Liver (tissue), 9 donors: ENCODE data around the gene NXT1. TPM values are rescaled to one million over a fixed set of nuclear protein-coding genes. Genes with fewer than 3 reads are reported as not detected.

Experiments used
- DNase-seq: peaks from one replicate; pipeline ENCODE4 v3.0.0-alpha.2; 2017; ENCODE audit warnings: low spot score
- H3K27ac ChIP-seq, 2 donors: one replicate each; pipeline ENCODE4 v1.7.0; 2013; ENCODE audit warnings: inconsistent platforms in 2 of 2, low read length in 2 of 2, control low read depth in 1 of 2, low read depth in 1 of 2, mild to moderate bottlenecking in 1 of 2
- H3K27me3 ChIP-seq, 4 donors: one replicate each; pipeline versions ENCODE4 v1.6.1 to v1.7.0; 2013; ENCODE audit warnings: low read length in 3 of 4, inconsistent platforms in 1 of 4, mild to moderate bottlenecking in 1 of 4, moderate library complexity in 1 of 4; ENCODE audit not compliant: control insufficient read depth in 4 of 4, insufficient read depth in 4 of 4
- H3K36me3 ChIP-seq, 4 donors: one replicate each; pipeline versions ENCODE4 v1.6.1 to v1.7.0; 2013; ENCODE audit warnings: low read length in 3 of 4, mild to moderate bottlenecking in 3 of 4, low read depth in 1 of 4, moderate library complexity in 1 of 4; ENCODE audit not compliant: control insufficient read depth in 4 of 4, insufficient read depth in 3 of 4
- H3K4me1 ChIP-seq, 4 donors: one replicate each; pipeline versions ENCODE4 v1.6.1 to v1.7.0; 2013; ENCODE audit warnings: low read length in 3 of 4, mild to moderate bottlenecking in 3 of 4, moderate library complexity in 1 of 4; ENCODE audit not compliant: control insufficient read depth in 4 of 4, insufficient read depth in 4 of 4
- H3K4me3 ChIP-seq, 3 donors: one replicate each; pipeline versions ENCODE4 v1.6.1 to v1.7.0; 2013; ENCODE audit warnings: low read length in 3 of 3, control low read depth in 1 of 3, low read depth in 1 of 3, mild to moderate bottlenecking in 1 of 3
- H3K9ac ChIP-seq, 2 donors: one replicate each; pipeline ENCODE4 v1.7.0; 2013; ENCODE audit warnings: low read length in 2 of 2, mild to moderate bottlenecking in 2 of 2, moderate library complexity in 2 of 2, control low read depth in 1 of 2, low read depth in 1 of 2
- H3K9me3 ChIP-seq, 4 donors: one replicate each; pipeline versions ENCODE4 v1.6.1 to v1.7.0; 2013; ENCODE audit warnings: low read length in 3 of 4; ENCODE audit not compliant: control insufficient read depth in 4 of 4
- ATF3 ChIP-seq: IDR thresholded peaks from 2 replicates; pipeline ENCODE4 v1.6.1; 2016; ENCODE audit warnings: antibody characterized with exemption
- CTCF ChIP-seq: fragments of 150-350 bp; IDR thresholded peaks from 2 replicates; pipeline ENCODE4 v1.5.1; 2017; ENCODE audit warnings: improper control_type of control experiment, low read depth, low read length; ENCODE audit not compliant: missing input control
- EGR1 ChIP-seq, 2 donors: IDR thresholded peaks; 2 replicates each; pipeline ENCODE4 v1.6.1; 2016 to 2018; ENCODE audit warnings: antibody characterized with exemption in 2 of 2, low read depth in 2 of 2
- FOXA1 ChIP-seq: IDR thresholded peaks from 2 replicates; pipeline ENCODE4 v1.6.1; 2016; ENCODE audit warnings: antibody characterized with exemption
- HNF4A ChIP-seq, 2 donors: conservative IDR thresholded peaks; 2 replicates each; pipeline ENCODE4 v1.6.1; 2016; ENCODE audit warnings: antibody characterized with exemption in 2 of 2, mild to moderate bottlenecking in 2 of 2
- HNF4G ChIP-seq: IDR thresholded peaks from 2 replicates; pipeline ENCODE4 v1.6.1; 2016; ENCODE audit warnings: antibody characterized with exemption
- JUND ChIP-seq, 2 donors: IDR thresholded peaks; 2 replicates each; pipeline ENCODE4 v1.6.1; 2016; ENCODE audit warnings: antibody characterized with exemption in 2 of 2
- NR2F2 ChIP-seq: IDR thresholded peaks from 2 replicates; pipeline ENCODE4 v1.6.1; 2016; ENCODE audit warnings: antibody characterized with exemption
- RAD21 ChIP-seq, 2 donors: IDR thresholded peaks; 2 replicates each; pipeline ENCODE4 v1.6.1; 2016; ENCODE audit warnings: antibody characterized with exemption in 2 of 2, mild to moderate bottlenecking in 2 of 2
- REST ChIP-seq: IDR thresholded peaks from 2 replicates; pipeline ENCODE4 v1.6.1; 2016; ENCODE audit warnings: antibody characterized with exemption, mild to moderate bottlenecking
- RXRA ChIP-seq, 2 donors: IDR thresholded peaks; 2 replicates each; pipeline ENCODE4 v1.6.1; 2017 to 2018; ENCODE audit warnings: antibody characterized with exemption in 2 of 2, mild to moderate bottlenecking in 1 of 2
- SP1 ChIP-seq: IDR thresholded peaks from 2 replicates; pipeline ENCODE4 v1.6.1; 2018; ENCODE audit warnings: antibody characterized with exemption, mild to moderate bottlenecking
- TAF1 ChIP-seq: conservative IDR thresholded peaks from 2 replicates; pipeline ENCODE4 v1.6.1; 2016; ENCODE audit warnings: antibody characterized with exemption, mild to moderate bottlenecking
- ZBTB33 ChIP-seq: IDR thresholded peaks from 2 replicates; pipeline ENCODE4 v1.6.1; 2016; ENCODE audit warnings: antibody characterized with exemption
- WGBS: extraction: QIAGEN DNeasy Blood & Tissue Kit; methylation state at CpG from one replicate; pipeline ENCODE4 v1.1.7; 2013; 5-methylcytosine and 5-hydroxymethylcytosine counted together
- polyA plus RNA-seq, 2 donors: library from polyadenylated mRNA; stranded (reverse) in 1 of 2; unstranded in 1 of 2; fragments of 200-250 nt in 1 of 2; fragments of >200 nt in 1 of 2; fragmentation: Nextera tagmentation in 1 of 2; extraction: Ambion mirVana in 1 of 2; gene quantifications; one replicate each; pipeline versions ENCODE4 v1.2.1 to v1.2.3, GENCODE V29; 2013 to 2015
- total RNA-seq, 2 donors: library from RNA; depleted of rRNA; stranded (reverse); fragments of >200 nt; gene quantifications; one replicate each; pipeline ENCODE4 v1.2.3, GENCODE V29; 2014
- TF ChIP-seq, protein P1 (sequence below): IDR thresholded peaks from 2 replicates; pipeline ENCODE4 v1.6.1; 2016; ENCODE audit warnings: antibody characterized with exemption
- donor health status: healthy.
- donor health status: healthy.
- donor health status: healthy.
- donor health status: healthy.
- donor health status: healthy.

NXT1 gene
- total and polyA plus RNA-seq, 4 donors, result 5.7 to 9.6 (median 8.8) TPM

DNA sequence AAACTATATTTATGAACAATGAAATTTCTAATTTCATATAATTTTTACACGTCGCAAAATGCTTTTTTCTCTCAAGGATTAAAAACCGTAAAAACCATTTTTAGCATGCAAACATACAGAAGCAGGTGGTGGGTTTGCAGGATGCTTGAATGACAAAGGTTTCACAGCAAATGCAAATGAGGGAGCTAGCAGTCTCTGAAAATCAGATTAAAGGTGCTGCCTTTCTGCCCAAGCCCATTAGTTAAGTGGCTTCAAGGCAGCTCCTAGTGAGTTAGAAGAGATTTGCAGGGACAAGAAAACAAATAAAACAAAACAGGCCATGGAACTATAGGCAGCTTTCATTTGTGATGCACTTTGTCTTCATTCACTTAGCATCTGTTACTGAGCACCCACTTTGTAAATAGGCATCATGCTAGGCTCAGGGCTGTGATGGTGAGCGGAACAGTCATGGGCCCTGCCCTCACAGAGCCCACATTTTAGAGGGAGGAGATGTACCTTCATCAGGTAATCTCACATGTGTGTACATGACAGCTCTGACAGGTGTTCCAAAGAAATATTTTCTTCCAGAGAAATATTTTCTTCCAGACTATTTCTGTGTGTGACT lies 41.2 kb downstream of the NXT1 start:
- H3K4me1 ChIP-seq, result no peaks in the 10 kb centered on the region
- H3K4me3 ChIP-seq, result no peak overlapping the region
- H3K36me3 ChIP-seq, result peaks cover 3 to 39% (median 27%) of the 10 kb centered on the region in 4 donors
- H3K9me3 ChIP-seq, result no peaks in the 10 kb centered on the region
- TF ChIP-seq EGR1 (IDR thresholded peaks at IDR 0.05; ENCODE audit: low read depth in 2 of 2) (no peak), FOXA1 (no peak), CTCF (no peak), RAD21 (IDR thresholded peaks at IDR 0.05) (no peak), RXRA (IDR thresholded peaks at IDR 0.05) (no peak)
- 96% methylated on average over 4 of the region's 4 CpGs for WGBS
- H3K27me3 ChIP-seq, result no peaks in the 10 kb centered on the region
- H3K9ac ChIP-seq, result no peak overlapping the region
- H3K27ac ChIP-seq, result no peak overlapping the region
- DNase-seq, result no peak

- Histone ChIP-seq H3K27me3 (no peaks in the 10 kb centered on the region), H3K36me3 (peaks cover 3 to 37% (median 24%) of the 10 kb centered on the region in 4 donors), H3K9ac (no peak overlapping the region), H3K4me3 (no peak overlapping the region), H3K4me1 (no peaks in the 10 kb centered on the region), H3K27ac (no peak overlapping the region), H3K9me3 (no peaks in the 10 kb centered on the region)
- DNase-seq, result no peak
- TF ChIP-seq NR2F2, result no peak
- no peak for TF ChIP-seq HNF4A (conservative IDR thresholded peaks at IDR 0.05)
- TF ChIP-seq ZBTB33, result no peak
- TF ChIP-seq REST, result no peak
- no peak for TF ChIP-seq ATF3
- TF ChIP-seq FOXA1, result no peak
- no peak for TF ChIP-seq RAD21 (IDR thresholded peaks at IDR 0.05)
- TF ChIP-seq RXRA (IDR thresholded peaks at IDR 0.05), result no peak
- TF ChIP-seq HNF4G, result no peak
- TF ChIP-seq TAF1, result no peak
- TF ChIP-seq SP1, result no peak
- TF ChIP-seq, protein P1, sequence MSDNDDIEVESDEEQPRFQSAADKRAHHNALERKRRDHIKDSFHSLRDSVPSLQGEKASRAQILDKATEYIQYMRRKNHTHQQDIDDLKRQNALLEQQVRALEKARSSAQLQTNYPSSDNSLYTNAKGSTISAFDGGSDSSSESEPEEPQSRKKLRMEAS, result no peak
- no peak for TF ChIP-seq JUND (IDR thresholded peaks at IDR 0.05)
- no peak for TF ChIP-seq EGR1 (IDR thresholded peaks at IDR 0.05; ENCODE audit: low read depth in 2 of 2)
- 99% methylated on average over 4 of the region's 4 CpGs for WGBS
Measured at GRCh38 chr20:23393996-23394775, 43.6 kb downstream of the NXT1 start.
